ENCODE results near the gene TMEM87B. TPM values are rescaled to one million over a fixed set of nuclear protein-coding genes. Genes with fewer than 3 reads are reported as not detected.

TMEM87B gene
- total RNA-seq, 1 experiment from 2014 or later = 10.5 TPM

DNA sequence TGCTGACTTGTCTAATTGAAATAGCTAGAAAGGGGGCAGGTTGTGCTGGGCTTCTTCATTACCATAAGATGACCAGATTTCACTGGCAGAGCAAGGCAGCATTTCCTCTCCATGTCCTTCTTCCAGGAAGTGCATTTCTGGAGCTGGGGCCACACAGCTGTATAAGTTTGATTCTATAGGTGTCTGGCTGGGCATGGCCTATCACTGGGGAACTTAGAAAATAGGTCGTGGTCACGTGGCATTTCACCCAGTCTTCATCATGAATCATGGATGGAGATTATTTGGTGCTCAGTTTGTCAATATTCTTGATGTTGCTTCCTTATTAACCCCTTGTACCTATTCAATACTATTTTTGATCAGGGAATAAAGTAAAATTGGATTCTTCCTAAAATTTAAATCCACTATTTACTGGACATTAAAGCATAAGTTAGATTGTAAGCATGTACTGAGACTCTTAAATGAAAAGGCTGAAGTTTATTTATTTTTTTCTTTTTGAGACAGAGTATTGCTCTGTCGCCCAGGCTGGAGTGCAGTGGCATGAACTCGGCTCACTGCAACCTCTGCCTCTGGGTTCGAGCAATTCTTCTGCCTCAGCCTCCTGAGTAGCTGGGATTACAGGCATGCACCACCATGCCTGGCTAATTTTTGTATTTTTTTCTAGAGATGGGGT is 49.5 kb upstream of the TMEM87B start:
- no peaks in the 10 kb centered on the region for H3K23me2 ChIP-seq (ENCODE audit: insufficient read length, low read depth, low read length, poor library complexity, severe bottlenecking)
- H3K4ac ChIP-seq (ENCODE audit: low read depth, low read length) = no peak overlapping the region
- H4K8ac ChIP-seq (replicated peaks; ENCODE audit: insufficient read length, low read depth, low read length) = no peak overlapping the region
- H3K79me2 ChIP-seq (ENCODE audit: insufficient read depth, low read length) = no peaks in the 10 kb centered on the region
- H3K27me3 ChIP-seq (ENCODE audit: insufficient read depth, low read length) = no peaks in the 10 kb centered on the region
- Mint-ChIP-seq H3K27me3 (ENCODE audit: low read depth) (no peaks in the 10 kb centered on the region), H3K36me3 (ENCODE audit: insufficient read depth in 1 of 3, low read depth in 3 of 3) (peaks cover 0 to 2% (median 0%) of the 10 kb centered on the region in 3 experiments; a peak in 4 of 7 replicates), H3K9me3 (no peaks in the 10 kb centered on the region), H3K27ac (no peak overlapping the region), H3K4me1 (no peaks in the 10 kb centered on the region), H3K4me3 (no peak overlapping the region)
- no peak overlapping the region for H2BK15ac ChIP-seq (ENCODE audit: low read depth, low read length)
- DNase-seq = no peak
- TF ChIP-seq, protein P1, sequence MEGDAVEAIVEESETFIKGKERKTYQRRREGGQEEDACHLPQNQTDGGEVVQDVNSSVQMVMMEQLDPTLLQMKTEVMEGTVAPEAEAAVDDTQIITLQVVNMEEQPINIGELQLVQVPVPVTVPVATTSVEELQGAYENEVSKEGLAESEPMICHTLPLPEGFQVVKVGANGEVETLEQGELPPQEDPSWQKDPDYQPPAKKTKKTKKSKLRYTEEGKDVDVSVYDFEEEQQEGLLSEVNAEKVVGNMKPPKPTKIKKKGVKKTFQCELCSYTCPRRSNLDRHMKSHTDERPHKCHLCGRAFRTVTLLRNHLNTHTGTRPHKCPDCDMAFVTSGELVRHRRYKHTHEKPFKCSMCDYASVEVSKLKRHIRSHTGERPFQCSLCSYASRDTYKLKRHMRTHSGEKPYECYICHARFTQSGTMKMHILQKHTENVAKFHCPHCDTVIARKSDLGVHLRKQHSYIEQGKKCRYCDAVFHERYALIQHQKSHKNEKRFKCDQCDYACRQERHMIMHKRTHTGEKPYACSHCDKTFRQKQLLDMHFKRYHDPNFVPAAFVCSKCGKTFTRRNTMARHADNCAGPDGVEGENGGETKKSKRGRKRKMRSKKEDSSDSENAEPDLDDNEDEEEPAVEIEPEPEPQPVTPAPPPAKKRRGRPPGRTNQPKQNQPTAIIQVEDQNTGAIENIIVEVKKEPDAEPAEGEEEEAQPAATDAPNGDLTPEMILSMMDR (conservative IDR thresholded peaks at IDR 0.05) = no peak
- no peak overlapping the region for H3K18ac ChIP-seq (ENCODE audit: insufficient read length, low read depth, low read length)
- no peaks in the 10 kb centered on the region for H3K79me1 ChIP-seq (ENCODE audit: insufficient read depth, low read depth, low read length, poor library complexity, severe bottlenecking)
- WGBS (ENCODE audit: extremely low coverage, insufficient read length, low lambda C conversion rate) = no CpG with 5 or more reads among the region's 5 CpGs
- H2BK20ac ChIP-seq (ENCODE audit: low read depth, low read length, poor library complexity, severe bottlenecking) = no peak overlapping the region
- H3T11ph ChIP-seq (ENCODE audit: low read length) = no peak overlapping the region
- no peak overlapping the region for H3K56ac ChIP-seq (ENCODE audit: insufficient read length, low read depth, low read length)
- no peak overlapping the region for H2BK5ac ChIP-seq (ENCODE audit: insufficient read length, low read length)
- H3K27ac ChIP-seq (ENCODE audit: insufficient read length, low read depth, low read length) = no peak overlapping the region
- no peak overlapping the region for H3K4me2 ChIP-seq (ENCODE audit: insufficient read depth, insufficient read length, low read length)
- H4K5ac ChIP-seq (ENCODE audit: insufficient read length, low read depth, low read length) = no peak overlapping the region
- no peak overlapping the region for H2AK5ac ChIP-seq (ENCODE audit: insufficient read length, low read length)
- H4K91ac ChIP-seq (ENCODE audit: insufficient read length, low read depth, low read length) = no peak overlapping the region
- H2AFZ ChIP-seq (ENCODE audit: low read length) = no peak overlapping the region
- no peaks in the 10 kb centered on the region for H3K4me1 ChIP-seq (ENCODE audit: insufficient read depth, low read length)
- no peak overlapping the region for H2BK12ac ChIP-seq (ENCODE audit: insufficient read length, low read depth, low read length)
- no peaks in the 10 kb centered on the region for H4K20me1 ChIP-seq (ENCODE audit: control insufficient read depth, insufficient read depth, insufficient read length)
- H3K9me3 ChIP-seq (ENCODE audit: control insufficient read depth, low read depth, low read length) = no peaks in the 10 kb centered on the region
- no peak overlapping the region for H3K9ac ChIP-seq (ENCODE audit: extremely low read depth, insufficient read length, low read length)
- H3K14ac ChIP-seq (ENCODE audit: insufficient read depth, low read length) = no peak overlapping the region
- H3K23ac ChIP-seq (ENCODE audit: insufficient read length, low read depth, low read length) = no peak overlapping the region
- no peak overlapping the region for H2BK120ac ChIP-seq (ENCODE audit: low read depth, low read length, poor library complexity, severe bottlenecking)
